MM.1S (cell line): Measurements from ENCODE around the gene CAB39L.

Experiments
- DNase-seq: peaks from one replicate; pipeline ENCODE4 v3.0.0-alpha.2; 2015
- H2AFZ ChIP-seq: fragments of 300-600 bp; sonication (generic); 2 replicates; pipeline ENCODE4 v1.6.0; 2016; ENCODE audit warnings: antibody characterized with exemption, low read length
- H3F3A ChIP-seq: fragments of 300-600 bp; sonication (generic); 2 replicates; pipeline ENCODE4 v1.6.1; 2016; ENCODE audit warnings: mild to moderate bottlenecking, antibody characterized with exemption, low read length, moderate library complexity, mixed read lengths; ENCODE audit not compliant: insufficient read depth
- H3K27ac ChIP-seq: fragments of 300-600 bp; sonication (generic); 2 replicates; pipeline ENCODE4 v1.5.1; 2016; ENCODE audit warnings: mild to moderate bottlenecking, low read length
- H3K27me3 ChIP-seq: fragments of 300-600 bp; sonication (generic); replicated peaks from 2 replicates; pipeline ENCODE4 v1.6.0; 2016; ENCODE audit warnings: low read length; ENCODE audit not compliant: insufficient read depth
- H3K36me3 ChIP-seq: fragments of 300-600 bp; sonication (generic); replicated peaks from 2 replicates; pipeline ENCODE4 v1.6.1; 2016; ENCODE audit warnings: mild to moderate bottlenecking, low read length, mixed read lengths; ENCODE audit not compliant: insufficient read depth
- H3K4me1 ChIP-seq: fragments of 300-600 bp; sonication (generic); 2 replicates; pipeline ENCODE4 v1.6.1; 2016; ENCODE audit warnings: low read length, mixed read lengths
- H3K4me2 ChIP-seq: fragments of 300-600 bp; sonication (generic); 2 replicates; pipeline ENCODE4 v1.6.0; 2016; ENCODE audit warnings: low read depth, low read length
- H3K4me3 ChIP-seq: fragments of 300-600 bp; sonication (generic); 2 replicates; pipeline ENCODE4 v1.5.1; 2016; ENCODE audit warnings: low read length, mixed read lengths
- H3K79me2 ChIP-seq: fragments of 300-600 bp; sonication (generic); 2 replicates; pipeline ENCODE4 v1.6.1; 2016; ENCODE audit warnings: mixed run types, low read length, mixed read lengths
- H3K9ac ChIP-seq: fragments of 300-600 bp; sonication (generic); 2 replicates; pipeline ENCODE4 v1.6.1; 2016; ENCODE audit warnings: low read length, mixed read lengths
- H3K9me2 ChIP-seq: fragments of 300-600 bp; sonication (generic); replicated peaks from 2 replicates; pipeline ENCODE4 v1.6.1; 2016; ENCODE audit warnings: mild to moderate bottlenecking, low read length, mixed read lengths; ENCODE audit not compliant: insufficient read depth
- H3K9me3 ChIP-seq: fragments of 300-600 bp; sonication (generic); replicated peaks from 2 replicates; pipeline ENCODE4 v1.6.1; 2016; ENCODE audit warnings: mild to moderate bottlenecking, low read length, mixed read lengths; ENCODE audit not compliant: insufficient read depth
- H4K20me1 ChIP-seq: fragments of 300-600 bp; sonication (generic); 2 replicates; pipeline ENCODE4 v1.6.1; 2016; ENCODE audit warnings: mild to moderate bottlenecking, low read length, moderate library complexity, mixed read lengths; ENCODE audit not compliant: insufficient read depth
- EZH2 ChIP-seq: fragments of 300-600 bp; sonication (generic); optimal IDR thresholded peaks from 2 replicates; pipeline ENCODE3; 2017; ENCODE audit warnings: low read depth, mild to moderate bottlenecking, antibody characterized with exemption, low read length, mixed read lengths
- EZH2phosphoT487 ChIP-seq: fragments of 300-600 bp; sonication (generic); IDR thresholded peaks from 2 replicates; pipeline ENCODE4 v1.6.1; 2018; ENCODE audit warnings: antibody characterized with exemption, low read length
- TF ChIP-seq, protein P1 (sequence below): fragments of 300-600 bp; sonication (generic); IDR thresholded peaks from 2 replicates; pipeline ENCODE4 v1.5.1; 2016; ENCODE audit warnings: antibody characterized with exemption, low read length, mixed read lengths

The CAB39L gene

GRCh38 chr13:49305792-49306425, 138.0 kb downstream of the CAB39L start:
- Histone ChIP-seq H3K9ac (no peak overlapping the region), H3K4me2 (no peak overlapping the region), H2AFZ (no peak overlapping the region), H4K20me1 (no peaks in the 10 kb centered on the region), H3K4me1 (no peaks in the 10 kb centered on the region), H3K4me3 (no peak overlapping the region), H3K27me3 (no peaks in the 10 kb centered on the region), H3K27ac (no peak overlapping the region), H3K36me3 (no peaks in the 10 kb centered on the region), H3K9me3 (no peaks in the 10 kb centered on the region), H3K9me2 (no peaks in the 10 kb centered on the region), H3F3A (no peaks in the 10 kb centered on the region), H3K79me2 (no peaks in the 10 kb centered on the region)
- TF ChIP-seq EZH2phosphoT487: no peak
- no peak for TF ChIP-seq EZH2
- TF ChIP-seq, protein P1, sequence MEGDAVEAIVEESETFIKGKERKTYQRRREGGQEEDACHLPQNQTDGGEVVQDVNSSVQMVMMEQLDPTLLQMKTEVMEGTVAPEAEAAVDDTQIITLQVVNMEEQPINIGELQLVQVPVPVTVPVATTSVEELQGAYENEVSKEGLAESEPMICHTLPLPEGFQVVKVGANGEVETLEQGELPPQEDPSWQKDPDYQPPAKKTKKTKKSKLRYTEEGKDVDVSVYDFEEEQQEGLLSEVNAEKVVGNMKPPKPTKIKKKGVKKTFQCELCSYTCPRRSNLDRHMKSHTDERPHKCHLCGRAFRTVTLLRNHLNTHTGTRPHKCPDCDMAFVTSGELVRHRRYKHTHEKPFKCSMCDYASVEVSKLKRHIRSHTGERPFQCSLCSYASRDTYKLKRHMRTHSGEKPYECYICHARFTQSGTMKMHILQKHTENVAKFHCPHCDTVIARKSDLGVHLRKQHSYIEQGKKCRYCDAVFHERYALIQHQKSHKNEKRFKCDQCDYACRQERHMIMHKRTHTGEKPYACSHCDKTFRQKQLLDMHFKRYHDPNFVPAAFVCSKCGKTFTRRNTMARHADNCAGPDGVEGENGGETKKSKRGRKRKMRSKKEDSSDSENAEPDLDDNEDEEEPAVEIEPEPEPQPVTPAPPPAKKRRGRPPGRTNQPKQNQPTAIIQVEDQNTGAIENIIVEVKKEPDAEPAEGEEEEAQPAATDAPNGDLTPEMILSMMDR: no peak
- DNase-seq: no peak

- Histone ChIP-seq H2AFZ (no peak overlapping the region), H3K27me3 (no peaks in the 10 kb centered on the region), H3K4me1 (no peaks in the 10 kb centered on the region), H3K36me3 (no peaks in the 10 kb centered on the region), H3K9ac (no peak overlapping the region), H3F3A (no peaks in the 10 kb centered on the region), H3K79me2 (no peaks in the 10 kb centered on the region), H3K9me2 (no peaks in the 10 kb centered on the region), H4K20me1 (no peaks in the 10 kb centered on the region), H3K4me2 (no peak overlapping the region), H3K27ac (no peak overlapping the region), H3K9me3 (no peaks in the 10 kb centered on the region), H3K4me3 (no peak overlapping the region)
- DNase-seq: no peak
- TF ChIP-seq EZH2: no peak
- TF ChIP-seq, protein P1: no peak
- no peak for TF ChIP-seq EZH2phosphoT487
These were observed 138.8 kb downstream of the CAB39L start for GRCh38 chr13:49304763-49305700.

GRCh38 chr13:49304356-49304755, 139.5 kb downstream of the CAB39L start:
- no peaks in the 10 kb centered on the region for H3K4me1 ChIP-seq
- H4K20me1 ChIP-seq: no peaks in the 10 kb centered on the region
- H3K9ac ChIP-seq: no peak overlapping the region
- H3K36me3 ChIP-seq: no peaks in the 10 kb centered on the region
- no peak overlapping the region for H3K27ac ChIP-seq
- H3F3A ChIP-seq: no peaks in the 10 kb centered on the region
- no peaks in the 10 kb centered on the region for H3K9me3 ChIP-seq
- H3K79me2 ChIP-seq: no peaks in the 10 kb centered on the region
- no peak for DNase-seq
- no peak overlapping the region for H3K4me3 ChIP-seq
- no peaks in the 10 kb centered on the region for H3K9me2 ChIP-seq
- no peak overlapping the region for H2AFZ ChIP-seq
- no peaks in the 10 kb centered on the region for H3K27me3 ChIP-seq
- no peak overlapping the region for H3K4me2 ChIP-seq
- TF ChIP-seq EZH2phosphoT487 (no peak), EZH2 (no peak)
- TF ChIP-seq, protein P1: no peak
